DND-41 (cell line): Measurements from ENCODE around the gene GRIA4.

Experiments used
- CTCF ChIP-seq: IDR thresholded peaks from 2 replicates; pipeline ENCODE4 v1.5.1; 2012; ENCODE audit warnings: borderline replicate concordance, low read length, moderate library complexity, mild to moderate bottlenecking; ENCODE audit not compliant: poor library complexity, severe bottlenecking; ENCODE audit errors: extremely low read depth
- EZH2 ChIP-seq: IDR thresholded peaks from 3 replicates; pipeline ENCODE4 v1.6.1; 2012; ENCODE audit warnings: borderline replicate concordance, low read depth, mild to moderate bottlenecking, moderate library complexity, low read length, inconsistent platforms; ENCODE audit not compliant: severe bottlenecking

GRCh38 chr11:105821781-105822180 is 211.9 kb downstream of the GRIA4 start:
- TF ChIP-seq EZH2 (no peak), CTCF (no peak)
